RPMI8226 (cell line): ENCODE results near the gene DNAAF1.
"Not testable (repeated sequence)": the region's sequence is repeated elsewhere in the genome, so short reads cannot be mapped to it uniquely, and the experiment has no call there.

Experiments used
- DNase-seq: peaks from one replicate; pipeline ENCODE4 v3.0.0-alpha.2; 2015

Gene DNAAF1

DNA sequence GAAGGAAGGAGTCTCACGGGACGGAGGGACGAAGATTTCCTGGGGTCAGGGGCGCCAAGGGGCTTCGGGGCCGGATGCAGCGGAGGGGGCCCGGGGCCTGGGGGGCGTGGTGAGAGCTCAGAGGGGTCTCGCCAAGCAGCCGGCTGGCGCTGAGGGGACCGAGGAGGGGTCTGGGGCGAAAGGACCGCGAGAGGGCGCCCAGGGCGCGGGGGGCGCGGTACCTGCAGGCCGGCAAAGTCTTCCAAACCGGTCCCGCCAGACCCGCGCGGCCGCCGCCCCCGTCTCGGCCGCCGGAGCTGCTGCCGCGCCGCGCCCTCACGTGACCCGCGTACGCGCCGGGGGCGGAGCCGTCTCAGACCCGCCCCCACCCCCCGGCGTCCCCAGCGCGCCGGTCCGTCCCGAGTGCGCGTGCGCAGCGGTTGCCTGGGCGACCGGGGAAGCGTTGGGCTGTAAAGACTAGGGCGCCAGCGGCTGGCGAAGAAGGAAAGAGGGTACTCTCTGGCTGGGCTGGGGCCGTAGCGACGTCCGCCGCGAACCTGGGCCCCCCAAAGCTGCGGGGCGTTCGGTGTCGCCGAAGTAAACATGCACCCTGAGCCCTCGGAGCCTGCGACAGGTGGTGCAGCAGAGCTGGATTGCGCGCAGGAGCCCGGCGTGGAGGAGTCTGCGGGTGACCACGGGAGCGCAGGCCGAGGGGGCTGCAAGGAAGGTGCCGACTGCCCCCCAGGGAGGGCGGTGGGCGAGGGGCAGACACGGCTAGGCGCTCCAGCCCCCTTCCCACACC is at the start of gene DNAAF1, which contains the start of gene HSDL1:
TSS of gene DNAAF1 (plus strand) at position 450 of the 781 bp plus-strand sequence. CDS start at position 583, 133 bp downstream.
TSS of gene HSDL1 (minus strand) at position 319 of the 781 bp plus-strand sequence. CDS start 13,856 bp downstream, outside the sequence.
- DNase-seq, result peak; percentile 89

DNA sequence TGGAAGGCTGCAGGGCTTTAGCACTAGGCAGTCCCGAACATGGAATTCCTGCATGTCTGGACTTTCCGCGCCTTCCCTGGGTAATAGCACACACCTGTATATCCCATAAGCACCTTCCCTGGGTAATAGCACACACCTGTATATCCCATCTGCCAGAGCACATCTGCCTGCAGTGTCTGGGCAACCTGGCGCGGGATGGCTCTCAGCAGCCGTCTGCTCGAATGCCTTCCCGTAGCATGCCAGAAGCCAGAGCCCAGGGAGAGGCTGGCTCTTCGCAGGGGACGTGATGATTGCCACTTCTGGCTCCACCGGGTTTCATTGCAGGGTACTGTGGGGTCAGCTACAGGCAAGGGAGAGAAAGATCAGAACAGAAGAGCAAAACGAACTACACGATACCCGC is 49.6 kb upstream of the DNAAF1 start:
- no peak for DNase-seq

DNA sequence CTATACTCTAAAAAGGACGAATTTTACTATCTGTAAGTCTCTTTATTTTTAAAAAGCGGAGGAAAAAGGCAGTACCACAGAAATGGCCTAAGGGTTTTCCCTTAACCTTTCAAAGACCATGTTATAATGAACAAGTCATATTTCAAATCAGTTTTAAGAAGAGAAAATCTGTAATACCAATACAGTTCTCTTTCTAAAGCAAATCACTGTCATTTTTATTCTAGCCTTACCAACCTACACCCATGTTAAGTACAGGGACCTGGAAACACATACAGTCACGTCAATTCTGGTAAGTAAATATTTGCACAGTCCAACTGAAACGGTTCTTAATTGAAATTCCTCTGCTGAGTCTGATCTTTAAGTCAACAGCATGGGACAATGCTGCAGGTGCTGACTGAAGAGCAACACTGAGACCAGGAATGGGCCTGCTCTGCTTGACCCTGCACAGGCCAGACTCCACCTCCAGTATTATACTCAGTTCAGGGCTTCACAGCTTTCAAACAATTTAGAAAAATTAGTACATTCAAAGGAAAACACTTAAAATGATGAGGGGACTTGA is 48.6 kb upstream of the DNAAF1 start:
- DNase-seq, result no peak

DNA sequence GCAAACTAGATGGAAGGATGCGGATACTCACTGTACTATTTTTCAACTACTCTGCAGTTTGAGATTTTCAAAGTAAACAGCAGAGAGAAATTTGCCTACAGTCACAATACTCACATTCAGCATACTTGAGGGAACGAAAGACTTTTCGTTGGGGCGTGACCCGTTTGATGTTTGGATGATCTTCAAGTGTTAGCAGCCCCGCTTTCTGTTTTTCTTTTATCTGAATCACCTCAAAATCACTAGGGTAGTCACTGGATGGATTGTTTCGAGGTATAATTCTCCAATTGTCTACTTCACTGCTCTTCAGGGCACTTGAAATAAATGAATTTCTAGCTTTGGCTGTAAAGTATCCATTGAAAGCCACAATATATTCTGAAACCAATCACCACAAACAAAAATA is 46.2 kb upstream of the DNAAF1 start:
- no peak for DNase-seq

DNA sequence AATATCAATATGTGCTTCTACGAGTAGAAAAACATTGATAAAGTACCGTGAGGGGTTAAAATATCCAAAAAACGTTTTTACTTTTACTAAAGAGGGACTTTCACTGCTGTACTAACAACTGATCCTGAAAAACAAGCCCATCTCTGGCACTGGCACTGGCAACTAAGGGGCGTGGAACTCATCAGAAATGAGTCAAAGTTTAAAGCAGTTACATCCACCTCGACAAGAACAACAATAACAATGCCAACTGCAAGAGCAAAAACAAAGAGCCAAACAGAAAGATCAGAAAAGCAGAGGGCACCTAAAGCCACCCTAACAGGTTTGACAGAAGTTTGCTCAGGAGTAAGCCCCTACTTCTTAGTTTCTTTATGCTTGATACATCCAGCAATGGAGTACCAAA is 41.4 kb upstream of the DNAAF1 start:
- DNase-seq, result no peak

DNA sequence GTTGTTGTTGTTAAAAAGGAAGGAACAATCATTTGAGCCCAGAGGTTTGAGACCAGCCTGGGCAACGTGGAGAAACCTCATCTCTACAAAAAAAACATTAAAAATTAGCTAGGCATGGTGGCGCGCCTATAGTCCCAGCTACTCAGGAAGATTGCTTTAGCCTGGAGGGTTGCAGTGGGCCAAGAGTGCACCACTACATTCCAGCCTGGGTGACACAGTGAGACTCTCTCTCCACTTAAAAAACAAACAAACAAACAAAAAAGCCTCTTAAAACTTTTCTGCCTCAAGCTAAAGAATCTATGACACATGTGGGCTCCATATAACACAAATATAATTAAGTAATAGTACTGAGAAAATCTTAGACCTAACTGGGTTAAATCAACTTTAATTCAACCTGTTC is 40.9 kb upstream of the DNAAF1 start:
- no peak for DNase-seq

DNA sequence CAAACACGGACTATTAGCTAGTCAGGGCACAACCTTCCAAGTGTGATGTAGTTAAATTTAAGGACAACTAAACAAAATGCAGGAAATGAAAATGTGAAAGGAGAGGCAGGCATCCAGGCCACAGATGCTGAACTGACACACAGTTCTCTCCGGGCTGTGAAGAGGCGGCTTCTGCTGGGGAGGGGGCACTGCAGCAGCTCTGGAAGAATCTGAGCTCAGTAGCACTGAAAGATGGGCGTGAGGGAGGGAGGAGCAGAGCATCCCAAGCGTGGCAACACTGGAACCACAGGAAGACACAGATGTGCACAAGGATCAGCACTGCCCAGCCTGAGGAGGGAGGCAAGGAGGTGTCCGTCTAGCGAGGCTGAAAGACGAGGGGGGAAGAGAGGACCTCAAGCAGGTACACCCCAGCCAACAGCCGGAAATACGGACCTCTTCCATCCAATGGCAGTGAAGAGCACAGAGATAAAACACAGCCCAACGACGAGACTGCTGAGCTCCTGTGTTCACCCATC is 39.8 kb upstream of the DNAAF1 start:
- DNase-seq, result no peak

DNA sequence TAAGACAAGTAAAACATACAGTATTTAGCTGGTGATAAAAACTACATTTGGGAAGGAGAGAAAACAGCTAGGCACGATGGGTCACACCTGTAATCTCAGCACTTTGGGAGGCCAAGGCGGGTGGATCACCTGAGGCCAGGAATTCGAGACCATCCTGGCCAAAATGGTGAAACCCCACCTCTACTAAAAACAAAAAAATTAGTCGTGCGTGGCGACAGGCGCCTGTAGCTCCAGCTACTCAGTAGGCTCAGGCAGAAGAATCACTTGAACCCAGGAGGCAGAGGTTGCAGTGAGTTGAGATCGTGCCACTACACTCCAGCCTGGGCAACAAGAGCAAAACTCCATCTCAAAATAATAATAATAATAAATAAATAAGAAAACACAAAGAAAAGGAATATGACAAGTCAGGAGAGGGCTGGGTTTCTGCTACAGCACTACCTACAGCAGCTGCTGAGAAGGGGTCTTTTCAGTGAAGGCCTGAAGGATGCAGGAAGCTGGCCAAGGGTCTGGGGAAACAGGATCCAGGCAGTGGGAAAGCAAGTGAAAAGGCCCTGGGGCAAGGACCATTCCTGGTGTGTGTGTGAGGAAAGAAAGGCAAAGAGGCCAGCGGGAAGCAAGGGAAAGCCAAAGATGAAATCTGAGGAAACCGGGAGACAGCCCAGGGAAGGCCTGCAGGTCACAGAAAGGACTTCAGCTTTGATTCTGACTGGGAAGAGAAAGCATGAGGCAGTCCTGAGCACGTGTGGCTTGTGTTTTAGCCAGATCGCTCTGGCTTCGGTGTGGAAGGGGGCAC is 39.0 kb upstream of the DNAAF1 start:
- DNase-seq, result no peak

DNA sequence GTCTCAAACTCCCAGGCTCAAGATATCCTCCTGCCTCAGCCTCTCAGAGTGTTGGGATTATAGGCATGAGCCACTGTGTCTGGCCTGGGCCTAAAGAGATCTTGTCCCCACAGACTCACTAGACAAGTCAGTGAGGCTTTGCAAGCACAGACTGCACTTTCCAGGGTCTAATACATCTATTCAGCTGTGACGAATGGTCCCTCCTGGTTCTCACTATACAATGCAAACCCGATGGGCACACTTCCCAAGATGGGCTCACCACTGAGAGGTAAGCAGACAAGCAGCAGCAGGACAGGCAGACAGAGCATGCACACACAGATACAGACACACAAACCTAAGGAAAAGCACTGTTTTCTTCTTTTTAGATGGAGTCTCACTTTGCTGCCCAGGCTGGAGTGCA is 37.2 kb upstream of the DNAAF1 start:
- no peak for DNase-seq

DNA sequence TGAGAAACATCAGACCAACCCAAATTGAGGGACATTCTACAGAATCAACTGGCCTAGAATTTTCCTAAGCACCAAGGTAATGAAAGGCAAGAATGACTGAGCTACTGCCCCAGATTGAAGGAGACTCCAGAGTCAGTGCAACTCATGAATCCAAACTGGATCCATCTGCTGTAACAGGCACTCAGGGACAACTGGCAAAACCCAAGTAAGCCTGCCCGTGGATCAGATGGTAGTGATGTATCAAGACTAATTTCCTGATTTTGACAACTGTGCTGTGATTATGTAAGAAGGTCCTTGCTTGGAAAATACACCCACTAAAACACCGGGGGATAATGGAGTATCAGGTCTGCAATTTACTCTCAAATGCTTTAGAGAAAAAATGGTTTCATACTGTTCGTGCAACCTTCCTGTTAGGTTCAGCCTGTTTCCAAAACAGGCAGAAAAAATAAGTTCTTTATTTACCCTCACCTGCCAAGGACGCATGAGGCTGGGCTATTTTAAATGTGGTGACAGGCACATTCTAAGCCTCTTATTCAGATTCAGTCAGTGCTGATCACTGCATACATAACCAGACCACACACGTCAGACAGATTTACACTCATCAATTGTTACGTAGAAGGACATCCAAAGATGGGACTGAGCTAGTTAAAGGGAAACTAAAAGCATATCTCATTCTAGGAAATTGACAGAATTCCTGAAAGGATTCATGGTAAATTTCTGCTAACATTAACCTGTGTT is 35.3 kb upstream of the DNAAF1 start:
- DNase-seq, result peak; percentile 44

DNA sequence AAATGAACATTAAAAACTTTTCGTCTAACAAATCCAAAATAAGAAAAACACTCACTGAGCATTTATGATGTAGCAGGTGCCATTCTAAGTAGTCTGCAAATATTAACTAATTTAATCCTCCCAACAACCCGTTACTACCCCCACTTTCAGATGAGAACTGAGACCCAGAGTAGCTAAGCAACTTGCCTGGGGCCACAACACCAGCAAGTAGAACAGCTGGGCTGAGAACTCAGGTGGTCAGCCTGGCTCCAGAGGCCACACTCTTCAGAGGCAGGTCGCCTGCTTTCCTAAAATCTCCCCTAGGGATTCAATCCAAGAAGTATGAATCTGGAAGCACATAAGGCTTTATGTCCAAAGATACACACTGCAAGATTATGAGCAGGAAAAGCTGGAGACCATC is 34.6 kb upstream of the DNAAF1 start:
- peak; percentile 36 for DNase-seq

DNA sequence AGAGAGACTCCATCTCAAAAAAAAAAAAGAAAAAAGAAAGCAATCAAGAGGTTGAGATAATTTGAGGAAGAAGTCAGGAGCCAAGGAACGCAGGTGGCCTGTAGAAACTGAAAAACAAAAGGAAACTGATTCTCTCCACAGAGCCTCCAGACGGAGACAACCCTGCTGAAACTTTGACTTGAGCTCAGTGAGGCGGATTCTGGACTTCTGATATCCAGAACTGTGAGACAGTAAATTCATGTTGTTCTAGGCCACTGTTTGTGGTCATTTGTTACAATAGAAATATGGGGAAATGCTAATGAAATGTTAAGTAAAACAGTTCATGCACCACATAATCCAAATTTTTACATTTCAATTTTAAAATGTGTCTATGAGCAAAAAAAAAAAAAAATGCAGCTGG is 33.6 kb upstream of the DNAAF1 start:
- peak; percentile 60 for DNase-seq

DNA sequence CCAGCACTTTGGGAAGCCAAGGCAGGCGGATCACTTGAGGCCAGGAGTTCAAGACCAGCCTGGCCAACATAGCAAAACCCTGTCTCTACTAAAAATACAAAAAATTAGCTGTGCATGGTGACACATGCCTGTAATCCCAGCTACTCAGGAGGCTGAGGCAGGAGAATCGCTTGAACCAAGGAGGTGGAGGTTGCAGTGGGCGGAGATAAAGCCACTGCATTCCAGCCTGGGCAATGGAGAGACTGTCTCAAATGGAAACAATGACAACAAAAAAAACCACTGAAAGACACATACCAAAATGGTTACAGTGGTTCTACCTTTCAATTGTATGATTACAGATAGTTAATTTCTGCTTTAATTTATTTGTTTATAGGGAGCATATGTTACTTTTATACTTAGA is 33.2 kb upstream of the DNAAF1 start:
- DNase-seq, result not testable (repeated sequence)

DNA sequence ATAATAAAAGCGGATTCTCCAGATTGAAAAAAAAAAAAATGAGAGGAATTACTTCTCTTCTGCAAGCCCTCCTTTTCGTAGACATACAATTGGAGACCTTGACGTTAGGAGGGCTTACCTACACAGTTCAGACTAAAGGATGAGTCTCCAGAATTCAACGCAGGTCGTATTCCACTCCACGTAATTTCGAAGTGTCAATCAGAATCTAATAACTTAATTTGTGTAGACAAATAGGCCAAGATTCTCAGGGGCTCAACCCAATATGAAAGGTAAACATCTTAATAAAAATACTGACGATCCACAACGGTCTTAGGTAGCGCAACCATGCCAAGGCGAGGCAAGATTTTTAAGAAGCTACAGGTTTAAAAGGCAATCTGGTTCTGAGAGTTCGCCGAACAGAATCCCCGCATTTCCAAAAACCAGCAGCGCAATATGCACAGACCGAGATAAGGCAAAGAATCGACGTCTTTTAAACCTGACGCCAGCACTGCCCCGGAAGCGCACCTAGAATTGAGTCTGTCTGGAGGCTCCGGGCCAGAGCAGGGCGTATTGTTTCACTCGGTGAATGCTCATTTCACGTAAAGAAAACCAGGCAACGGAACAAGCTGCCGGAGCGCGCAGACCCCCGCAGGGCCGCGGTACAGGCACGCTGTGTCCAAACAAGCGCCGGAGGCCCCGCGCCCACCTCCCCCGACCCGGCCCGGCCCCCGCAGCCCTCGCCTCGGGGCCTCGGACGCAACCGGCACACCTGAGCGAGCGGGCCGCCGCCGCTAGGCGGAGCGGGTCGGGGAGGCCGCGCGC is 29.0 kb upstream of the DNAAF1 start:
- peak; percentile 61 for DNase-seq

DNA sequence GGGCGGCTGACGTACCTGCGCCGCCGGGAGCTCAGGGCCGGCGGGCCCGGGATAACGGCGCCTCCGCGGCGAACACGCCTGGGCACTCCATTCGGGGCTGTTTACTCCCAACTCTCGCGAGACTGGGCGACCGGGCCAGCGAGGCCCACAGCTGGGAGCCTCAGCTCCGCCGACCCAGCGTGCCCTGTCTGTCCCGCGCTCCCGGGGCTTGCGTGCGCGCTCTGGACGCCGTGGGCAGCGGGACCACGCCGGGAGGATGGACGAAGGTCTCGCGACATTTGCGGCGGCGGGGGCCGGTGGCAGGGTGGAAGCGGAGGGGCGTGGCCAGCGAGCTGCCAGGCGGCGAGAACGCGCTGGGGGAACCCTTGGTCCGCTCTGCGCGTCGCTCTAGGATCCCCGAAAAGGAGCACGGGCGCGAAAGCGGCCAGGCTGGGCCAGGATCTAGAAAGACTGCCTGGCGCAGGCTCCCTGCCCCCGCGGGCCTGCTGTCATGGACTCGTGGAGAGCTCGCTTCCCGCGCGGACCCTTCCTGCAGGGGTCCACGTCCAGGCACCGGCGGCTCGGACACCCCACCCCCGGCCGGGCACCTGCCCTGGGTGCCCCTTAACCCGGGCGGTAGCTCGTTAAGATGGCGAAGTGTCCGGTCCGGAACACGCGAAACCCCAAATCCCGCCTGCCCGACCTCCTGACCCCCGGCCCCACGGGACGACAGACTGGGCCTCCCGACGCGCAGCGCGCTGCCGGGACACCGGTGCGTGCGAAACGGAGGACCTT is 28.2 kb upstream of the DNAAF1 start, which contains the start of gene MBTPS1:
TSS of gene MBTPS1 (minus strand) at position 223 of the 774 bp plus-strand sequence. CDS start 15,159 bp downstream, outside the sequence.
- peak; percentile 95 for DNase-seq

DNA sequence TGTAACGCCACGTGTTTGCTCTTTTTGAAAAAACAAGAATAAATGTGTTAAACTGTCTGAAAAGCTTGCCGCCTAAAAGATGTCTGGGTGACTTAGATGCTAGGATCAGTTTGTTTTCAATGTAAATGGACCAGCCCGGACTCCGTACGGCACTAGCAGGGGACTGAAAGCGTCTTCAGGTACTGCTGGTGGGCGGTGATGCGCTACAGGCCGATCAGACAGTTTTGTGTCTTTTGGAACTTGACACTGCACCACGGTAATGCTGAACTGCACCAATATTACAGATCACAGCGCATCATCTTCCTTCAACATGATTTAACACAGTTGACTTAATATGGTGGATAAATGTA is 27.6 kb upstream of the DNAAF1 start:
- no peak for DNase-seq

DNA sequence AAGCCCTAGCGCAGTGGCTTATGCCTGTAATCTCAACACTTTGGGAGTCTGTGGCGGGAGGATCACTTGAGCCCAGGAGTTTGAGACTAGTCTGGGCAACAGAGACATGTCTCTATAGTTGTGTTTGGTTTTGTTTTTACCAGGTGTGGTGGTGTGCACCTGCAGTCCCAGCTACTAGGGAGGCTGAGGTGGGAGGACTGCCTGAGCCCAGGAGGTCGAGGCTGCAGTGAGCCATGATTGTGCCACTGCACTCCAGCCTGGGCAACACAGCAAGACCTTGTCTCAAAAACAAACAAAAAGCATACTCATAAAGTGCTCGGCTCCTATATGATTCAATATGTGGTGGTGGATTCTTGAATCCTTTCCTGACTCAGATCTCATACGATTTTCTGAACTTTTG is 26.8 kb upstream of the DNAAF1 start:
- DNase-seq, result not testable (repeated sequence)

DNA sequence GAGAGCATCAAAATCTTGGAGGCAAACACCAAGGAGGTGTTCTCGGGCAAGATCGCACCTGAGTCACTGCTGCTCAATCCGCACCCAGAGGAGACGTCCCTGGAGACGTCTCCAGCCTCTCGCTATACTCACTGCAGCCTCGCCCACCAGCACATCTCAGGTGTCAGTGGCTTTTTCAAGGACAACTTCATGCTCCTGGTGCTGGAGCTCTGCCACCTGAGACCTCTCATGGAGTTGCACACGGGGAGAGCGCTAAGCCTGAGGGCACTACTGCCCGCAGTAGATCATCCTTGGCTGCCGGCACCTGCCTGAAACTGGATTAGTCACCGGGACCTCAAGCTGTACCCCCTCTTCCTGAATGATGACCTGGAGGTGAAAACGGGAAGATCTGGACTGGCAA is 25.7 kb upstream of the DNAAF1 start:
- no peak for DNase-seq

DNA sequence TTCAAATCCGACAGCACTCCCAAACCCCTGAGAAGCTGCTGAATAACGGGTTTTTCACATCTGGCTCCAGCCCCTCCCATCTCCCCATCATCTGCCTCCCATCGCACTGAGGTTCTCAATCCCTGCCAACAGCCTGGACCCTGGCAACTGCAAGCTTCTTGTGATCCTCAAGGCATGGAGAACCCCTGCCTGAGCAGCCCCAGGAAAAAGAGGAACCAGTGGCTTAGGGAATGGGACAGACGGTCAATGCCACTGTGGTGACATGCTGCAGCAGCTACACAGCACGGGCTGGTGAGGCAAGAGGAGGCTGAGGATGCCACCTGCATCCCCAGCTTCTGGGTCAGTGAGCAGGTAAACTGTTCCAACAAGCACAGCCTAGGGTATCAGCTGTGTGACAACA is 25.1 kb upstream of the DNAAF1 start:
- DNase-seq, result no peak

DNA sequence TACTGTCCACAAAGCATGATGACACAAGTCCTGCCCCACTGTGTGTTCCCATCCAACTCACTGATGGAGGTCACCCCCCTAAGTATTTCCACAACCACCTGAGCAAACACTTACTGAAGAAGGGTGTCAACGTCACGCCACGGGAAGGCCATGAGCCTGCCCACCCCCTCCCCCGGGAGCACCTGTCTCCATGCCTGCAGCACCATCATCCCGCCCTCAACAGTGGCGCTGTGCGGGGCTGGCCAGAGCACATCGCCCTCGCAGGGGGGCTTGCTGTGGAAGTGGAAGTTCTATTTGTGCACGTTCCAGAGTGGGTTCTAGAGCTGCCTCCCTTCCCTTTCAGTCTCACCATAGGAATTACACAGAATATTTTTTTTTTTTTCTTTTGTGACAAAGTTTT is 24.1 kb upstream of the DNAAF1 start:
- no peak for DNase-seq
